ENCODE results near the gene XRCC3. TPM values are rescaled to one million over a fixed set of nuclear protein-coding genes. Genes with fewer than 3 reads are reported as not detected.

Gene XRCC3
- total RNA-seq, 4 donors from 2014 or later = 7.8 to 47.6 (median 23.8) TPM

- in situ Hi-C loops (cut with MboI; ENCODE audit: low pct_ligation_motif_present in 1 of 4, low pct_unique_long_range_greater_than_20kb in 1 of 4, low sequenced_read_pairs in 3 of 4) (no loop called here), intact Hi-C loops (cut with DNase I; ENCODE audit: low total_unique reads) (no loop called here)
- TF ChIP-seq EP300 (IDR thresholded peaks at IDR 0.05; ENCODE audit: low read depth) = no peak
- TF ChIP-seq POLR2AphosphoS5 (IDR thresholded peaks at IDR 0.05) = no peak
- TF ChIP-seq POLR2A (IDR thresholded peaks at IDR 0.05) = no peak
- TF ChIP-seq, protein P1, sequence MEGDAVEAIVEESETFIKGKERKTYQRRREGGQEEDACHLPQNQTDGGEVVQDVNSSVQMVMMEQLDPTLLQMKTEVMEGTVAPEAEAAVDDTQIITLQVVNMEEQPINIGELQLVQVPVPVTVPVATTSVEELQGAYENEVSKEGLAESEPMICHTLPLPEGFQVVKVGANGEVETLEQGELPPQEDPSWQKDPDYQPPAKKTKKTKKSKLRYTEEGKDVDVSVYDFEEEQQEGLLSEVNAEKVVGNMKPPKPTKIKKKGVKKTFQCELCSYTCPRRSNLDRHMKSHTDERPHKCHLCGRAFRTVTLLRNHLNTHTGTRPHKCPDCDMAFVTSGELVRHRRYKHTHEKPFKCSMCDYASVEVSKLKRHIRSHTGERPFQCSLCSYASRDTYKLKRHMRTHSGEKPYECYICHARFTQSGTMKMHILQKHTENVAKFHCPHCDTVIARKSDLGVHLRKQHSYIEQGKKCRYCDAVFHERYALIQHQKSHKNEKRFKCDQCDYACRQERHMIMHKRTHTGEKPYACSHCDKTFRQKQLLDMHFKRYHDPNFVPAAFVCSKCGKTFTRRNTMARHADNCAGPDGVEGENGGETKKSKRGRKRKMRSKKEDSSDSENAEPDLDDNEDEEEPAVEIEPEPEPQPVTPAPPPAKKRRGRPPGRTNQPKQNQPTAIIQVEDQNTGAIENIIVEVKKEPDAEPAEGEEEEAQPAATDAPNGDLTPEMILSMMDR (IDR thresholded peaks at IDR 0.05) = no peak
- Histone ChIP-seq H3K27me3 (no peaks in the 10 kb centered on the region), H3K4me3 (no peak overlapping the region), H3K9me3 (no peaks in the 10 kb centered on the region), H3K27ac (no peak overlapping the region), H3K36me3 (peaks cover 0 to 66% (median 32%) of the 10 kb centered on the region in 4 donors), H3K4me1 (peaks cover 0 to 6% (median 0%) of the 10 kb centered on the region in 4 donors)
- DNase-seq = no peak
- WGBS, 2 donors (ENCODE audit: low coverage in 1 of 2) = 93 to 96% methylated on average over 3 to 15 of the region's 15 CpGs
These were observed 30.4 kb downstream of the XRCC3 start for GRCh38 chr14:103684871-103685270.

GRCh38 chr14:103684471-103684870 is 30.8 kb downstream of the XRCC3 start:
- no peak for DNase-seq
- intact Hi-C loops (cut with DNase I; ENCODE audit: low total_unique reads) (no loop called here), in situ Hi-C loops (cut with MboI; ENCODE audit: low pct_ligation_motif_present in 1 of 4, low pct_unique_long_range_greater_than_20kb in 1 of 4, low sequenced_read_pairs in 3 of 4) (no loop called here)
- no peaks in the 10 kb centered on the region for H3K27me3 ChIP-seq
- no peaks in the 10 kb centered on the region for H3K9me3 ChIP-seq
- H3K27ac ChIP-seq = no peak overlapping the region
- TF ChIP-seq EP300 (IDR thresholded peaks at IDR 0.05; ENCODE audit: low read depth) (no peak), POLR2AphosphoS5 (IDR thresholded peaks at IDR 0.05) (no peak), POLR2A (IDR thresholded peaks at IDR 0.05) (no peak)
- TF ChIP-seq, protein P1 (IDR thresholded peaks at IDR 0.05) = no peak
- peaks cover 0 to 70% (median 34%) of the 10 kb centered on the region in 4 donors for H3K36me3 ChIP-seq
- H3K4me1 ChIP-seq = peaks cover 0 to 8% (median 0%) of the 10 kb centered on the region in 4 donors
- WGBS, 2 donors (ENCODE audit: low coverage in 1 of 2) = 93 to 100% methylated on average over 1 to 6 of the region's 6 CpGs
- H3K4me3 ChIP-seq = no peak overlapping the region

- Histone ChIP-seq H3K9me3 (no peaks in the 10 kb centered on the region), H3K27ac (no peak overlapping the region), H3K27me3 (no peaks in the 10 kb centered on the region), H3K4me3 (no peak overlapping the region), H3K36me3 (peaks cover 0 to 79% (median 36%) of the 10 kb centered on the region in 4 donors), H3K4me1 (peaks cover 0 to 7% (median 0%) of the 10 kb centered on the region in 4 donors)
- in situ Hi-C loops (cut with MboI; ENCODE audit: low pct_ligation_motif_present in 1 of 4, low pct_unique_long_range_greater_than_20kb in 1 of 4, low sequenced_read_pairs in 3 of 4) (no loop called here), intact Hi-C loops (cut with DNase I; ENCODE audit: low total_unique reads) (no loop called here)
- TF ChIP-seq POLR2A (IDR thresholded peaks at IDR 0.05) (no peak), EP300 (IDR thresholded peaks at IDR 0.05; ENCODE audit: low read depth) (no peak), POLR2AphosphoS5 (IDR thresholded peaks at IDR 0.05) (no peak)
- TF ChIP-seq, protein P1 (IDR thresholded peaks at IDR 0.05) = no peak
- WGBS, 2 donors (ENCODE audit: low coverage in 1 of 2) = 81 to 90% methylated on average over 6 to 15 of the region's 15 CpGs
- no peak for DNase-seq
These were observed 32.1 kb downstream of the XRCC3 start for GRCh38 chr14:103683139-103683538.

DNA sequence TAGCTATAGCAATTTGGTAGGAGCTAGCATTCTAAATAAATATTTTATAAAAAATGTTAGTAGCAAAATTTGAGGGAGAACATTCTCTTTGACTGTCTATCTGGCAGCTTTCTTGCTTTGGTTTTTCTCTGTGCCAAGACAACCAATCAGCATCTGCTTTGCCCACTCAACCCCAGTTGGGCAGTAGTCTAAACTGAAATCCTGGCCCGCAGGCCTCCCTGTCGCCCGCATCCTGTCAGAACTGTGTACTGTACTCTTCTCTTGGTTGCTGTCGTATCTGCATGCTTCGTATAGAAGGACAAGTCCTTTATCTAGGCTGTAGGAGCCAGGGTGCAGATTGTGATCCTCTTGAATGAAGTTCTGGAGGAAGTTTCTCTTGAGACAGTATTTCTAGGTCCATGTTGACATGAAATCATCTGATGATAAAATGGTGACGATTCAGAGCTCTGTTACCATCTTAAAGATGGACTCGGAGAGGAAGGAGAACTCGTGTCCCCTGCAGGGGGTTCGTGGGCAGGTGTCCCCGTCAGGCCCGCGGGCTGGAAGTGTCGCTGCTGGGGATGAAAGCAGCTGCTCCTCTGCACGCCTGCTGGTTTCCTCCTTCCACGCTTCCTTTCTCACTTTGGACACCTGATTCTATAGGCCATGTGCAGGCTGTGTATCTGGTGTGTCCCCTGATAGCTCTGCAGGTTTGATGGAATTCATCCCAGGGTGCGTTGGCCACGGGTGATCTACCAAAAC is 34.6 kb downstream of the XRCC3 start:
- H3K4me3 ChIP-seq = no peak overlapping the region
- peaks cover 0 to 89% (median 41%) of the 10 kb centered on the region in 4 donors for H3K36me3 ChIP-seq
- H3K27me3 ChIP-seq = no peaks in the 10 kb centered on the region
- H3K9me3 ChIP-seq = no peaks in the 10 kb centered on the region
- WGBS, 2 donors (ENCODE audit: low coverage in 1 of 2) = 90% methylated on average over 17 of the region's 17 CpGs; no CpG with 5 or more reads in 1 of the 2 donors
- H3K4me1 ChIP-seq = peaks cover 0 to 7% (median 0%) of the 10 kb centered on the region in 4 donors
- H3K27ac ChIP-seq = no peak overlapping the region
- intact Hi-C loops (cut with DNase I; ENCODE audit: low total_unique reads) = no loop called here
- DNase-seq = no peak
- in situ Hi-C loops (cut with MboI; ENCODE audit: low pct_ligation_motif_present in 1 of 4, low pct_unique_long_range_greater_than_20kb in 1 of 4, low sequenced_read_pairs in 3 of 4) = no loop called here
- TF ChIP-seq, protein P1 (IDR thresholded peaks at IDR 0.05) = no peak
- TF ChIP-seq POLR2AphosphoS5 (IDR thresholded peaks at IDR 0.05) = no peak
- no peak for TF ChIP-seq POLR2A (IDR thresholded peaks at IDR 0.05)
- no peak for TF ChIP-seq EP300 (IDR thresholded peaks at IDR 0.05; ENCODE audit: low read depth)

All from transverse colon (tissue), 4 donors.